H1 (cell line): ENCODE measurements around the gene ALG2. TPM values are rescaled to one million over a fixed set of nuclear protein-coding genes. Genes with fewer than 3 reads are reported as not detected.

Experiments
- CTCF ChIA-PET: fragments of 300-600 bp; sonication (Branson Sonifier 250); formaldehyde crosslinking; loops from one replicate; lab custom pipeline; 2021; ENCODE audit not compliant: partially characterized antibody; lab: Charles Lee
- POLR2A ChIA-PET: fragments of 300-600 bp; sonication (Branson Sonifier 250); formaldehyde crosslinking; loops from one replicate; lab custom pipeline; 2021; ENCODE audit warnings: inconsistent platforms; ENCODE audit not compliant: partially characterized antibody; lab: Charles Lee
- DNase-seq, 2 experiments: peaks; one replicate each; pipeline versions ENCODE4 v3.0.0 to v3.0.0-alpha.2; 2010 to 2022; ENCODE audit warnings: low spot score in 2 of 2, low read depth in 1 of 2, mixed read lengths in 1 of 2
- FAIRE-seq: peaks from 2 replicates; lab custom pipeline; 2011; peaks lifted over from hg19 to GRCh38; lab: Jason Lieb, UNC
- H2AFZ ChIP-seq: 2 replicates; pipeline ENCODE4 v1.8.1; 2012; ENCODE audit warnings: low read length, inconsistent platforms
- H2AK5ac ChIP-seq: 2 replicates; pipeline ENCODE4 v1.6.1; 2013; ENCODE audit warnings: low read depth, low read length
- H2BK120ac ChIP-seq: replicated peaks from 2 replicates; pipeline ENCODE3; 2013; ENCODE audit warnings: low read depth, low read length, inconsistent platforms
- H2BK12ac ChIP-seq: 2 replicates; pipeline ENCODE4 v1.6.1; 2013; ENCODE audit warnings: low read depth, low read length
- H2BK15ac ChIP-seq: 2 replicates; pipeline ENCODE4 v1.6.1; 2013; ENCODE audit warnings: low read length
- H2BK20ac ChIP-seq: 2 replicates; pipeline ENCODE4 v1.6.1; 2013; ENCODE audit warnings: low read length
- H2BK5ac ChIP-seq: 2 replicates; pipeline ENCODE4 v1.6.1; 2013; ENCODE audit warnings: low read depth, low read length
- H3K14ac ChIP-seq: 2 replicates; pipeline ENCODE4 v1.6.1; 2013; ENCODE audit warnings: inconsistent platforms; ENCODE audit not compliant: insufficient read length
- H3K18ac ChIP-seq: 2 replicates; pipeline ENCODE4 v1.6.1; 2013; ENCODE audit warnings: low read length; ENCODE audit errors: extremely low read depth
- H3K23ac ChIP-seq: 2 replicates; pipeline ENCODE4 v1.6.1; 2013; ENCODE audit warnings: inconsistent platforms; ENCODE audit not compliant: insufficient read length
- H3K23me2 ChIP-seq: 2 replicates; pipeline ENCODE4 v1.6.1; 2013; ENCODE audit warnings: low read depth, low read length
- H3K27ac ChIP-seq: 2 replicates; pipeline ENCODE4 v1.6.1; 2011; ENCODE audit warnings: low read depth, low read length, inconsistent platforms
- H3K27me3 ChIP-seq, 4 experiments: replicated peaks in 1 of 4; 1 replicate in 1 of 4; 2 replicates in 3 of 4; pipeline versions ENCODE4 v1.6.1 to v1.8.1; 2011 to 2013; ENCODE audit warnings: low read length in 3 of 4, mild to moderate bottlenecking in 3 of 4, inconsistent platforms in 2 of 4, mixed read lengths in 2 of 4, moderate library complexity in 1 of 4; ENCODE audit not compliant: control insufficient read depth in 3 of 4, insufficient read depth in 3 of 4; ENCODE audit errors: extremely low read depth in 1 of 4
- H3K36me3 ChIP-seq, 4 experiments: 2 replicates each; pipeline versions ENCODE4 v1.6.1 to v1.8.1; 2011 to 2013; ENCODE audit warnings: mild to moderate bottlenecking in 4 of 4, low read length in 3 of 4, moderate library complexity in 2 of 4, control low read depth in 1 of 4, inconsistent platforms in 1 of 4; ENCODE audit not compliant: insufficient read depth in 4 of 4, control insufficient read depth in 2 of 4
- H3K4ac ChIP-seq: replicated peaks from 2 replicates; pipeline ENCODE3; 2013; ENCODE audit warnings: low read length, low read depth, mixed read lengths, inconsistent platforms; ENCODE audit not compliant: insufficient read length
- H3K4me1 ChIP-seq, 4 experiments: replicated peaks in 1 of 4; 1 replicate in 1 of 4; 2 replicates in 3 of 4; pipeline versions ENCODE4 v1.6.1 to v1.8.1; 2011 to 2013; ENCODE audit warnings: low read length in 3 of 4, inconsistent platforms in 2 of 4, mixed read lengths in 1 of 4; ENCODE audit not compliant: insufficient read depth in 4 of 4, control insufficient read depth in 3 of 4
- H3K4me2 ChIP-seq, 2 experiments: 2 replicates each; pipeline versions ENCODE4 v1.6.1 to v1.8.1; 2011 to 2013; ENCODE audit warnings: low read depth in 2 of 2, low read length in 2 of 2, control low read depth in 1 of 2, inconsistent platforms in 1 of 2, mild to moderate bottlenecking in 1 of 2; ENCODE audit not compliant: insufficient read depth in 1 of 2
- H3K4me3 ChIP-seq, 4 experiments: fragments of 200-600, 300-600 bp in 1 of 4; sonication (generic), shearing (Covaris generic), sonication (Bioruptor Twin) in 1 of 4; 2 replicates each; pipeline versions ENCODE4 v1.5.1 to v1.8.1; 2011 to 2016; ENCODE audit warnings: low read length in 4 of 4, low read depth in 3 of 4, control low read depth in 2 of 4, inconsistent platforms in 2 of 4, mild to moderate bottlenecking in 2 of 4, mixed read lengths in 1 of 4, moderate library complexity in 1 of 4; ENCODE audit not compliant: insufficient read depth in 2 of 4; ENCODE audit errors: extremely low read depth in 1 of 4
- H3K56ac ChIP-seq: replicated peaks from 2 replicates; pipeline ENCODE3; 2013; ENCODE audit warnings: low read depth, mild to moderate bottlenecking, mixed read lengths, low read length, inconsistent platforms; ENCODE audit not compliant: insufficient read length
- H3K79me1 ChIP-seq: 2 replicates; pipeline ENCODE4 v1.6.1; 2013; ENCODE audit warnings: low read depth, low read length, control low read depth
- H3K79me2 ChIP-seq, 2 experiments: 2 replicates each; pipeline versions ENCODE4 v1.6.1 to v1.8.1; 2012 to 2013; ENCODE audit warnings: low read length in 2 of 2, mild to moderate bottlenecking in 2 of 2, inconsistent platforms in 1 of 2; ENCODE audit not compliant: insufficient read depth in 2 of 2, control insufficient read depth in 1 of 2
- H3K9ac ChIP-seq, 4 experiments: replicated peaks in 1 of 4; 1 replicate in 1 of 4; 2 replicates in 3 of 4; pipeline versions ENCODE4 v1.6.1 to v1.8.1; 2011 to 2013; ENCODE audit warnings: low read depth in 3 of 4, low read length in 3 of 4, control low read depth in 2 of 4, mild to moderate bottlenecking in 2 of 4, moderate library complexity in 2 of 4, inconsistent platforms in 1 of 4; ENCODE audit errors: extremely low read depth in 1 of 4
- H3K9me3 ChIP-seq, 2 experiments: 2 replicates each; pipeline versions ENCODE4 v1.6.1 to v1.8.1; 2012 to 2013; ENCODE audit warnings: mild to moderate bottlenecking in 2 of 2, moderate library complexity in 2 of 2, control low read depth in 1 of 2, inconsistent platforms in 1 of 2, low read depth in 1 of 2, low read length in 1 of 2, mixed read lengths in 1 of 2; ENCODE audit not compliant: insufficient read depth in 2 of 2
- H4K20me1 ChIP-seq, 2 experiments: replicated peaks in 1 of 2; 2 replicates each; pipeline versions ENCODE3 to v1.8.1; 2011 to 2013; ENCODE audit warnings: inconsistent platforms in 2 of 2, low read length in 2 of 2, mild to moderate bottlenecking in 1 of 2; ENCODE audit not compliant: insufficient read depth in 2 of 2, control insufficient read depth in 1 of 2
- H4K5ac ChIP-seq: 2 replicates; pipeline ENCODE4 v1.6.1; 2013; ENCODE audit warnings: low read length, low read depth, mixed read lengths, inconsistent platforms; ENCODE audit not compliant: insufficient read length
- H4K8ac ChIP-seq: 2 replicates; pipeline ENCODE4 v1.8.0; 2013; ENCODE audit warnings: mild to moderate bottlenecking, moderate library complexity, low read length, inconsistent platforms; ENCODE audit not compliant: insufficient read depth; ENCODE audit errors: extremely low read depth
- H4K91ac ChIP-seq: replicated peaks from 2 replicates; pipeline ENCODE3; 2013; ENCODE audit warnings: low read length, mixed read lengths, inconsistent platforms; ENCODE audit not compliant: insufficient read length
- CREB1 ChIP-seq: IDR thresholded peaks from 2 replicates; pipeline ENCODE4 v1.6.1; 2012; ENCODE audit warnings: inconsistent platforms
- E2F6 ChIP-seq: IDR thresholded peaks from 2 replicates; pipeline ENCODE4 v1.6.1; 2012; ENCODE audit warnings: inconsistent platforms
- HDAC6 ChIP-seq: IDR thresholded peaks from one replicate; pipeline ENCODE4 v1.7.1; 2012; ENCODE audit warnings: low read depth, mild to moderate bottlenecking, inconsistent platforms, low read length, moderate library complexity
- RBBP5 ChIP-seq: IDR thresholded peaks from 2 replicates; pipeline ENCODE4 v1.7.1; 2012; ENCODE audit warnings: low read depth, mild to moderate bottlenecking, inconsistent platforms, low read length, moderate library complexity, borderline replicate concordance
- SIN3A ChIP-seq, 2 experiments: IDR thresholded peaks in 1 of 2; conservative IDR thresholded peaks in 1 of 2; 2 replicates each; pipeline ENCODE4 v1.6.1; 2011 to 2012; ENCODE audit warnings: low read length in 2 of 2, improper control_type of control experiment in 1 of 2, low read depth in 1 of 2, mild to moderate bottlenecking in 1 of 2
- SIX5 ChIP-seq: IDR thresholded peaks from 2 replicates; pipeline ENCODE4 v1.6.1; 2011; ENCODE audit warnings: mild to moderate bottlenecking, low read depth, low read length
- SUZ12 ChIP-seq: fragments of 200-600 bp; sonication (generic); IDR thresholded peaks from 2 replicates; pipeline ENCODE4 v1.6.1; 2012; ENCODE audit warnings: mild to moderate bottlenecking, inconsistent platforms, low read length, moderate library complexity, mixed read lengths
- TAF7 ChIP-seq: optimal IDR thresholded peaks from 2 replicates; pipeline ENCODE3; 2011; ENCODE audit warnings: low read depth, mild to moderate bottlenecking, inconsistent platforms, low read length, moderate library complexity, borderline replicate concordance
- TEAD4 ChIP-seq: IDR thresholded peaks from 2 replicates; pipeline ENCODE4 v1.6.1; 2012; ENCODE audit warnings: low read depth, low read length, inconsistent platforms, mixed read lengths
- ZNF274 ChIP-seq: IDR thresholded peaks from 2 replicates; pipeline ENCODE4 v1.7.0; 2012; ENCODE audit warnings: low read length, borderline replicate concordance; ENCODE audit errors: extremely low read depth
- WGBS, 2 experiments: shearing (Covaris generic) in 1 of 2; methylation state at CpG; one replicate each; pipeline versions ENCODE4 v1.1.6 to v1.1.7; 2013 to 2015; ENCODE audit warnings: low lambda C conversion rate in 2 of 2, mixed read lengths in 2 of 2, inconsistent platforms in 1 of 2, low coverage in 1 of 2, missing lambda C conversion rate in 1 of 2; ENCODE audit not compliant: insufficient replicate concordance in 2 of 2, insufficient coverage in 1 of 2, insufficient read length in 1 of 2; ENCODE audit errors: extremely low coverage in 1 of 2, missing lambda C conversion rate in 1 of 2; 5-methylcytosine and 5-hydroxymethylcytosine counted together
- polyA plus RNA-seq, 7 experiments: library from polyadenylated mRNA; depleted of rRNA in 3 of 7; stranded (reverse) in 5 of 7; unstranded in 2 of 7; fragments of >200 nt in 5 of 7; fragments of 200-250 nt in 2 of 7; gene quantifications; 1 replicate in 5 of 7; 2 replicates in 1 of 7; 4 replicates in 1 of 7; pipeline versions ENCODE4 v1.2.1 to v1.2.3, GENCODE V29; 2011 to 2013; ENCODE audit warnings: missing spikeins in 2 of 7, mixed read lengths in 2 of 7
- total RNA-seq: library from RNA; stranded (reverse); fragmentation: NEBNext Ultra II Directional; extraction: Animal tissue kit (Norgen Biotek cat#: 25700); gene quantifications from 2 replicates; pipeline ENCODE4 v1.2.1, GENCODE V29; 2021
- TF ChIP-seq, protein P1 (sequence below): IDR thresholded peaks from 2 replicates; pipeline ENCODE4 v1.6.1; 2011; ENCODE audit warnings: low read depth, mild to moderate bottlenecking, low read length; ENCODE audit not compliant: insufficient read depth

The ALG2 gene
- total and polyA plus RNA-seq, 2 of the 8 experiments (the other 6 are each of a cell fraction or from before 2014, with no cell fraction given), result 27.1 to 30.7 TPM

- no peak overlapping the region for H2BK5ac ChIP-seq
- H2BK120ac ChIP-seq, result no peak overlapping the region
- no peaks in the 10 kb centered on the region for H3K23me2 ChIP-seq
- H3K36me3 ChIP-seq, result no peaks in the 10 kb centered on the region
- H4K5ac ChIP-seq, result no peak overlapping the region
- POLR2A ChIA-PET, result no interaction called here
- DNase-seq (no peak), FAIRE-seq (no peak)
- no peak overlapping the region for H3K56ac ChIP-seq
- no peak overlapping the region for H2BK12ac ChIP-seq
- no peak overlapping the region for H4K91ac ChIP-seq
- H3K4me2 ChIP-seq, result no peak overlapping the region
- H3K79me1 ChIP-seq, result no peaks in the 10 kb centered on the region
- H3K4me1 ChIP-seq, result peaks cover 0 to 6% (median 5%) of the 10 kb centered on the region in 4 experiments; a peak in 5 of 7 replicates
- H3K18ac ChIP-seq, result no peak overlapping the region
- no peak overlapping the region for H4K8ac ChIP-seq
- H2AK5ac ChIP-seq, result no peak overlapping the region
- H3K4me3 ChIP-seq, result no peak overlapping the region
- H3K14ac ChIP-seq, result no peak overlapping the region
- CTCF ChIA-PET, result interaction anchor here (0.6 to 1.5 kb wide), 4 partner anchors 30 to 662 kb away, joined by 3 read pairs; no protein-coding TSS in a partner anchor
- H4K20me1 ChIP-seq, result no peaks in the 10 kb centered on the region
- H2BK15ac ChIP-seq, result no peak overlapping the region
- no peak overlapping the region for H3K9ac ChIP-seq
- H3K79me2 ChIP-seq, result no peaks in the 10 kb centered on the region
- no peak overlapping the region for H2AFZ ChIP-seq
- H3K9me3 ChIP-seq, result no peaks in the 10 kb centered on the region
- H3K27me3 ChIP-seq, result no peaks in the 10 kb centered on the region; a peak in 2 of 7 replicates
- H2BK20ac ChIP-seq, result no peak overlapping the region
- 87% methylated on average over 7 of the region's 7 CpGs; no CpG with 5 or more reads in 1 of the 2 experiments for WGBS, 2 experiments
- no peak overlapping the region for H3K23ac ChIP-seq
- H3K4ac ChIP-seq, result no peak overlapping the region
- H3K27ac ChIP-seq, result no peak overlapping the region
- TF ChIP-seq HDAC6, result no peak
- no peak for TF ChIP-seq E2F6
- no peak for TF ChIP-seq TEAD4
- TF ChIP-seq SIN3A (conservative IDR thresholded peaks at IDR 0.05 in 1 of 2, IDR thresholded peaks at IDR 0.05 in 1 of 2; ENCODE audit: low read depth in 1 of 2, low read length in 2 of 2), result no peak
- no peak for TF ChIP-seq SUZ12
- TF ChIP-seq TAF7, result no peak
- no peak for TF ChIP-seq CREB1
- no peak for TF ChIP-seq ZNF274
- TF ChIP-seq, protein P1, sequence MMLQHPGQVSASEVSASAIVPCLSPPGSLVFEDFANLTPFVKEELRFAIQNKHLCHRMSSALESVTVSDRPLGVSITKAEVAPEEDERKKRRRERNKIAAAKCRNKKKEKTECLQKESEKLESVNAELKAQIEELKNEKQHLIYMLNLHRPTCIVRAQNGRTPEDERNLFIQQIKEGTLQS, result no peak
- no peak for TF ChIP-seq RBBP5
- TF ChIP-seq SIX5, result no peak
Observed at GRCh38 chr9:99262949-99263418, 41.2 kb upstream of the ALG2 start.
